SK-N-SH treated with all-trans-retinoic acid at 6 μM for 48 hours (cell line): ENCODE data around the gene JAML.

ENCODE experiments used
- CSDC2 ChIP-seq: fragments of 250-450 bp; sonication (Bioruptor Pico); IDR thresholded peaks from 2 replicates; pipeline ENCODE4 v1.5.0; 2020; ENCODE audit warnings: mild to moderate bottlenecking, moderate library complexity
- GLIS3 ChIP-seq: fragments of 250-450 bp; sonication (Bioruptor Pico); IDR thresholded peaks from 2 replicates; pipeline ENCODE4 v1.5.0; 2020; ENCODE audit warnings: mild to moderate bottlenecking, moderate library complexity
- RARB ChIP-seq: fragments of 250-450 bp; sonication (Bioruptor Pico); IDR thresholded peaks from 2 replicates; pipeline ENCODE4 v1.8.0; 2021; ENCODE audit warnings: mild to moderate bottlenecking, moderate library complexity
- TCF4 ChIP-seq: fragments of 250-450 bp; sonication (Bioruptor Pico); IDR thresholded peaks from 2 replicates; pipeline ENCODE4 v1.8.0; 2021; ENCODE audit warnings: mild to moderate bottlenecking, moderate library complexity, borderline replicate concordance
- TOX ChIP-seq: fragments of 250-450 bp; sonication (Bioruptor Pico); IDR thresholded peaks from 2 replicates; pipeline ENCODE4 v1.8.0; 2021; ENCODE audit warnings: mild to moderate bottlenecking, moderate library complexity, borderline replicate concordance
- ZC3H10 ChIP-seq: fragments of 250-450 bp; sonication (Bioruptor Pico); IDR thresholded peaks from 2 replicates; pipeline ENCODE4 v1.5.1; 2021; ENCODE audit warnings: mild to moderate bottlenecking, moderate library complexity
- ZNF70 ChIP-seq: fragments of 450-650 bp; formaldehyde crosslinking; IDR thresholded peaks from 2 replicates; pipeline ENCODE4 v1.5.0; 2020; ENCODE audit warnings: mild to moderate bottlenecking, moderate library complexity
- ZNF8 ChIP-seq: fragments of 450-650 bp; formaldehyde crosslinking; IDR thresholded peaks from 2 replicates; pipeline ENCODE4 v1.5.0; 2020; ENCODE audit warnings: mild to moderate bottlenecking, moderate library complexity
- TF ChIP-seq, protein P1 (sequence below): fragments of 250-450 bp; sonication (Bioruptor Pico); IDR thresholded peaks from 2 replicates; pipeline ENCODE4 v1.8.0; 2020; ENCODE audit warnings: mild to moderate bottlenecking, moderate library complexity, borderline replicate concordance
- TF ChIP-seq, protein P2 (sequence below): fragments of 250-450 bp; sonication (Bioruptor Pico); IDR thresholded peaks from 2 replicates; pipeline ENCODE4 v1.5.1; 2020; ENCODE audit warnings: low read depth, mild to moderate bottlenecking, moderate library complexity
- TF ChIP-seq, protein P3 (sequence below): fragments of 250-450 bp; sonication (Bioruptor Pico); IDR thresholded peaks from 2 replicates; pipeline ENCODE4 v1.5.1; 2021; ENCODE audit warnings: mild to moderate bottlenecking, moderate library complexity
- TF ChIP-seq, protein P4 (sequence below): fragments of 250-450 bp; sonication (Bioruptor Pico); IDR thresholded peaks from 2 replicates; pipeline ENCODE4 v1.8.0; 2021; ENCODE audit warnings: low read depth, mild to moderate bottlenecking, moderate library complexity, borderline replicate concordance

DNA sequence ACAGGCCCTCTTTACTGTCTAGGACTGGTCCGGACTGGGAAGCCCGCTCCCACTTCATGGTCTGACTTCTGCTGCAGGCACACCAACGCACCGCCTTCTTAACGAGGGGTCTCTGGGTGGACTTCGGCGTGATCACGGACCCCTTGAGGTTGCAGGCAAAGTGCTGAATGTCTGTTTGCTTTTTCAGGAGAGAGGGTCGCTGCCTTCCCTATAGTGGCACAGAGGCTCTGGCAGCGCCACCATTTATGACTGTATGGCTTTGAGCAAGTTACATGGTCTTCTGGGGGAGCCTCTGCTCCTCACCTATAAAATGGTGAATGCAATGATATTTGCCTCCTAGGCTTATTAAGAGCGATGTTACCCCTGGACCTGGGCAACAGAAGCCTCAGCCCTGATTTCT, 70.8 kb downstream of the JAML start:
- TF ChIP-seq, protein P1, sequence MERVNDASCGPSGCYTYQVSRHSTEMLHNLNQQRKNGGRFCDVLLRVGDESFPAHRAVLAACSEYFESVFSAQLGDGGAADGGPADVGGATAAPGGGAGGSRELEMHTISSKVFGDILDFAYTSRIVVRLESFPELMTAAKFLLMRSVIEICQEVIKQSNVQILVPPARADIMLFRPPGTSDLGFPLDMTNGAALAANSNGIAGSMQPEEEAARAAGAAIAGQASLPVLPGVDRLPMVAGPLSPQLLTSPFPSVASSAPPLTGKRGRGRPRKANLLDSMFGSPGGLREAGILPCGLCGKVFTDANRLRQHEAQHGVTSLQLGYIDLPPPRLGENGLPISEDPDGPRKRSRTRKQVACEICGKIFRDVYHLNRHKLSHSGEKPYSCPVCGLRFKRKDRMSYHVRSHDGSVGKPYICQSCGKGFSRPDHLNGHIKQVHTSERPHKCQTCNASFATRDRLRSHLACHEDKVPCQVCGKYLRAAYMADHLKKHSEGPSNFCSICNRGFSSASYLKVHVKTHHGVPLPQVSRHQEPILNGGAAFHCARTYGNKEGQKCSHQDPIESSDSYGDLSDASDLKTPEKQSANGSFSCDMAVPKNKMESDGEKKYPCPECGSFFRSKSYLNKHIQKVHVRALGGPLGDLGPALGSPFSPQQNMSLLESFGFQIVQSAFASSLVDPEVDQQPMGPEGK (CRISPR knock-in tag): no peak
- TF ChIP-seq, protein P2, sequence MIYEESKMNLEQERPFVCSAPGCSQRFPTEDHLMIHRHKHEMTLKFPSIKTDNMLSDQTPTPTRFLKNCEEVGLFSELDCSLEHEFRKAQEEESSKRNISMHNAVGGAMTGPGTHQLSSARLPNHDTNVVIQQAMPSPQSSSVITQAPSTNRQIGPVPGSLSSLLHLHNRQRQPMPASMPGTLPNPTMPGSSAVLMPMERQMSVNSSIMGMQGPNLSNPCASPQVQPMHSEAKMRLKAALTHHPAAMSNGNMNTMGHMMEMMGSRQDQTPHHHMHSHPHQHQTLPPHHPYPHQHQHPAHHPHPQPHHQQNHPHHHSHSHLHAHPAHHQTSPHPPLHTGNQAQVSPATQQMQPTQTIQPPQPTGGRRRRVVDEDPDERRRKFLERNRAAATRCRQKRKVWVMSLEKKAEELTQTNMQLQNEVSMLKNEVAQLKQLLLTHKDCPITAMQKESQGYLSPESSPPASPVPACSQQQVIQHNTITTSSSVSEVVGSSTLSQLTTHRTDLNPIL: no peak
- TF ChIP-seq GLIS3 (CRISPR knock-in tag) (no peak), ZNF8 (CRISPR knock-in tag) (no peak), ZC3H10 (CRISPR knock-in tag) (no peak), TOX (CRISPR knock-in tag) (no peak), ZNF70 (no peak), CSDC2 (CRISPR knock-in tag) (no peak), RARB (CRISPR knock-in tag) (no peak), TCF4 (no peak)
- TF ChIP-seq, protein P3, sequence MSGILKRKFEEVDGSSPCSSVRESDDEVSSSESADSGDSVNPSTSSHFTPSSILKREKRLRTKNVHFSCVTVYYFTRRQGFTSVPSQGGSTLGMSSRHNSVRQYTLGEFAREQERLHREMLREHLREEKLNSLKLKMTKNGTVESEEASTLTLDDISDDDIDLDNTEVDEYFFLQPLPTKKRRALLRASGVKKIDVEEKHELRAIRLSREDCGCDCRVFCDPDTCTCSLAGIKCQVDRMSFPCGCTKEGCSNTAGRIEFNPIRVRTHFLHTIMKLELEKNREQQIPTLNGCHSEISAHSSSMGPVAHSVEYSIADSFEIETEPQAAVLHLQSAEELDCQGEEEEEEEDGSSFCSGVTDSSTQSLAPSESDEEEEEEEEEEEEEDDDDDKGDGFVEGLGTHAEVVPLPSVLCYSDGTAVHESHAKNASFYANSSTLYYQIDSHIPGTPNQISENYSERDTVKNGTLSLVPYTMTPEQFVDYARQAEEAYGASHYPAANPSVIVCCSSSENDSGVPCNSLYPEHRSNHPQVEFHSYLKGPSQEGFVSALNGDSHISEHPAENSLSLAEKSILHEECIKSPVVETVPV (CRISPR knock-in tag): no peak
- TF ChIP-seq, protein P4, sequence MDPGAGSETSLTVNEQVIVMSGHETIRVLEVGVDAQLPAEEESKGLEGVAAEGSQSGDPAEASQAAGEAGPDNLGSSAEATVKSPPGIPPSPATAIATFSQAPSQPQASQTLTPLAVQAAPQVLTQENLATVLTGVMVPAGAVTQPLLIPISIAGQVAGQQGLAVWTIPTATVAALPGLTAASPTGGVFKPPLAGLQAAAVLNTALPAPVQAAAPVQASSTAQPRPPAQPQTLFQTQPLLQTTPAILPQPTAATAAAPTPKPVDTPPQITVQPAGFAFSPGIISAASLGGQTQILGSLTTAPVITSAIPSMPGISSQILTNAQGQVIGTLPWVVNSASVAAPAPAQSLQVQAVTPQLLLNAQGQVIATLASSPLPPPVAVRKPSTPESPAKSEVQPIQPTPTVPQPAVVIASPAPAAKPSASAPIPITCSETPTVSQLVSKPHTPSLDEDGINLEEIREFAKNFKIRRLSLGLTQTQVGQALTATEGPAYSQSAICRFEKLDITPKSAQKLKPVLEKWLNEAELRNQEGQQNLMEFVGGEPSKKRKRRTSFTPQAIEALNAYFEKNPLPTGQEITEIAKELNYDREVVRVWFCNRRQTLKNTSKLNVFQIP (CRISPR knock-in tag): no peak
